ENCODE results near the gene DACH2.

Gene DACH2

GRCh38 chrX:86421771-86422170 lies 273.5 kb downstream of the DACH2 start:
- no peak overlapping the region for H2AFZ ChIP-seq (ENCODE audit: low read length)
- no peaks in the 10 kb centered on the region for H3F3A ChIP-seq (ENCODE audit: low read depth)
- no peaks in the 10 kb centered on the region for H3K79me2 ChIP-seq (ENCODE audit: insufficient read depth, low read length)
- H3K9ac ChIP-seq (ENCODE audit: low read depth, low read length, poor library complexity, severe bottlenecking) = no peak overlapping the region
- no peak overlapping the region for H3K4me3 ChIP-seq (ENCODE audit: low read length, poor library complexity, severe bottlenecking)
- TF ChIP-seq EZH2phosphoT487 (IDR thresholded peaks at IDR 0.05; ENCODE audit: borderline replicate concordance) (no peak), CTCF (conservative IDR thresholded peaks at IDR 0.05; ENCODE audit: low read length) (no peak)
- H4K20me1 ChIP-seq (ENCODE audit: insufficient read depth, low read length, poor library complexity, severe bottlenecking) = no peaks in the 10 kb centered on the region
- no peaks in the 10 kb centered on the region for H3K27me3 ChIP-seq (ENCODE audit: insufficient read depth, low read length, poor library complexity, severe bottlenecking)
- H3K36me3 ChIP-seq (ENCODE audit: insufficient read depth, low read length) = no peaks in the 10 kb centered on the region
- no peaks in the 10 kb centered on the region for H3K4me1 ChIP-seq (ENCODE audit: insufficient read depth, low read length, poor library complexity, severe bottlenecking)
- H3K9me2 ChIP-seq (replicated peaks; ENCODE audit: low read depth, low read length) = no peaks in the 10 kb centered on the region
- H3K4me2 ChIP-seq (ENCODE audit: low read depth, low read length, poor library complexity, severe bottlenecking) = no peak overlapping the region
- no peaks in the 10 kb centered on the region for H3K9me3 ChIP-seq (ENCODE audit: insufficient read depth, low read depth, low read length)

- Histone ChIP-seq H3K36me3 (ENCODE audit: insufficient read depth, low read length) (no peaks in the 10 kb centered on the region), H3K4me1 (ENCODE audit: insufficient read depth, low read length, poor library complexity, severe bottlenecking) (no peaks in the 10 kb centered on the region), H3K9me3 (ENCODE audit: insufficient read depth, low read depth, low read length) (no peaks in the 10 kb centered on the region), H3K79me2 (ENCODE audit: insufficient read depth, low read length) (no peaks in the 10 kb centered on the region), H3K9ac (ENCODE audit: low read depth, low read length, poor library complexity, severe bottlenecking) (no peak overlapping the region), H3K4me2 (ENCODE audit: low read depth, low read length, poor library complexity, severe bottlenecking) (no peak overlapping the region), H3F3A (ENCODE audit: low read depth) (no peaks in the 10 kb centered on the region), H3K9me2 (replicated peaks; ENCODE audit: low read depth, low read length) (no peaks in the 10 kb centered on the region), H2AFZ (ENCODE audit: low read length) (no peak overlapping the region), H3K27me3 (ENCODE audit: insufficient read depth, low read length, poor library complexity, severe bottlenecking) (no peaks in the 10 kb centered on the region), H3K4me3 (ENCODE audit: low read length, poor library complexity, severe bottlenecking) (no peak overlapping the region), H4K20me1 (ENCODE audit: insufficient read depth, low read length, poor library complexity, severe bottlenecking) (no peaks in the 10 kb centered on the region)
- TF ChIP-seq EZH2phosphoT487 (IDR thresholded peaks at IDR 0.05; ENCODE audit: borderline replicate concordance) (no peak), CTCF (conservative IDR thresholded peaks at IDR 0.05; ENCODE audit: low read length) (no peak)
These were observed 287.9 kb downstream of the DACH2 start for GRCh38 chrX:86436116-86436515.

- Histone ChIP-seq H3K4me2 (ENCODE audit: low read depth, low read length, poor library complexity, severe bottlenecking) (no peak overlapping the region), H3K9ac (ENCODE audit: low read depth, low read length, poor library complexity, severe bottlenecking) (no peak overlapping the region)
- TF ChIP-seq EZH2phosphoT487 (IDR thresholded peaks at IDR 0.05; ENCODE audit: borderline replicate concordance) (no peak), CTCF (conservative IDR thresholded peaks at IDR 0.05; ENCODE audit: low read length) (no peak)
These were observed 307.2 kb downstream of the DACH2 start for GRCh38 chrX:86455495-86455894.

More at GRCh38 chrX:86455495-86455894, 307.2 kb downstream of the DACH2 start:
- H4K20me1 ChIP-seq (ENCODE audit: insufficient read depth, low read length, poor library complexity, severe bottlenecking) = no peaks in the 10 kb centered on the region
- H3K79me2 ChIP-seq (ENCODE audit: insufficient read depth, low read length) = no peaks in the 10 kb centered on the region
- no peaks in the 10 kb centered on the region for H3K9me2 ChIP-seq (replicated peaks; ENCODE audit: low read depth, low read length)
- no peaks in the 10 kb centered on the region for H3F3A ChIP-seq (ENCODE audit: low read depth)
- no peak overlapping the region for H3K4me3 ChIP-seq (ENCODE audit: low read length, poor library complexity, severe bottlenecking)
- H3K27me3 ChIP-seq (ENCODE audit: insufficient read depth, low read length, poor library complexity, severe bottlenecking) = no peaks in the 10 kb centered on the region
- no peaks in the 10 kb centered on the region for H3K36me3 ChIP-seq (ENCODE audit: insufficient read depth, low read length)
- H3K4me1 ChIP-seq (ENCODE audit: insufficient read depth, low read length, poor library complexity, severe bottlenecking) = no peaks in the 10 kb centered on the region
- H2AFZ ChIP-seq (ENCODE audit: low read length) = no peak overlapping the region
- H3K9me3 ChIP-seq (ENCODE audit: insufficient read depth, low read depth, low read length) = no peaks in the 10 kb centered on the region

Data from Loucy (cell line).